ENCODE results near the gene MBP. TPM values are rescaled to one million over a fixed set of nuclear protein-coding genes. Genes with fewer than 3 reads are reported as not detected.

Gene MBP
- total and polyA plus RNA-seq, 2 of the 4 experiments (the other 2 are of a cell fraction) = 0.72 to 0.90 TPM

DNA sequence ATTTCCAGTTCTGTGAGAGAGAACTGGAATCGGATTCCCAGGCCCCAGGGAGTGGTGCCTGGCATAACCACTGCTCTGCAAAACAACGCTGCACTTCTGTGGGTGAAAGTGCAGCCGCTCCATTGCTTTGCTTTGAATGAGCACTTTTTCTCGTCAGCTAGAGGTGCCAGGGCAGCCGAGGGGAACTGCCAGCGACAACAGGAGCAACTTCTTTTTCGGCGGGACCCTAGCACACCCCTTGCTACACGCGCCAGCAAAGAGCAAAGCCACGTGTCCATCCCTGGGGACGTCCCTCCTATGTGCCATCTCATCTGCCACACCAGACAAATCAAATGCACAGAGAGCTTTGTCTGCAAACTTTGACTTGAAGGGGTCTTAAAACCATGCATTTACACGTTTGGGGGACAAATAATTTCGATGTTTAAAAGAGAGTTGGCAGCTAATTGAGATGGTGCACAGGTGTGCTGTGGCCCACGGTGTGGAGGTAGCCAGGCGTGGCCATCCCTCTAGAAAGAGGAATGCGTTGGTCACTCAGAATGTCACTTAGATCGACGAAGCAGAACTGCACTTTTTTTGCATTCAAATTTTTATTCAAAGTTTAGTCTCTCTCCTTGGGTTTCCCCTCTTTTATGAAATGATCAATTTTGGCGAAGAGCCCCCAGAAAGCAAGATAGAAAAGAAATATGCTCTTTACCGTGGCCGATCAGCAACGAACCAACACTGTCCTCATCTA lies 151.8 kb downstream of the MBP start (continued):
- TF ChIP-seq, protein P1, sequence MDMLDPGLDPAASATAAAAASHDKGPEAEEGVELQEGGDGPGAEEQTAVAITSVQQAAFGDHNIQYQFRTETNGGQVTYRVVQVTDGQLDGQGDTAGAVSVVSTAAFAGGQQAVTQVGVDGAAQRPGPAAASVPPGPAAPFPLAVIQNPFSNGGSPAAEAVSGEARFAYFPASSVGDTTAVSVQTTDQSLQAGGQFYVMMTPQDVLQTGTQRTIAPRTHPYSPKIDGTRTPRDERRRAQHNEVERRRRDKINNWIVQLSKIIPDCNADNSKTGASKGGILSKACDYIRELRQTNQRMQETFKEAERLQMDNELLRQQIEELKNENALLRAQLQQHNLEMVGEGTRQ (IDR thresholded peaks at IDR 0.05; ENCODE audit: low read depth, low read length) = no peak

- Histone ChIP-seq H2BK120ac (ENCODE audit: low read depth, low read length) (no peak overlapping the region), H3K14ac (replicated peaks; ENCODE audit: low read depth, low read length) (no peak overlapping the region), H3K27ac (ENCODE audit: insufficient read depth, low read length) (no peak overlapping the region), H3K4me1 (ENCODE audit: control insufficient read depth, insufficient read depth, low read length) (no peaks in the 10 kb centered on the region; the same call in 1 of the 2 replicates), H3K36me3 (ENCODE audit: control insufficient read depth, insufficient read depth, low read length) (no peaks in the 10 kb centered on the region; the same call in 1 of the 2 replicates), H2BK15ac (ENCODE audit: low read depth, low read length) (no peak overlapping the region), H3K4ac (ENCODE audit: low read depth, low read length) (no peak overlapping the region), H3K23ac (ENCODE audit: low read depth, low read length) (no peak overlapping the region), H3K79me1 (ENCODE audit: low read depth in 1 of 2, low read length in 2 of 2) (no peaks in the 10 kb centered on the region), H3K9me1 (ENCODE audit: insufficient read depth, low read length) (no peaks in the 10 kb centered on the region), H3K27me3 (ENCODE audit: control insufficient read depth, insufficient read depth, low read length) (no peaks in the 10 kb centered on the region), H2AK9ac (replicated peaks; ENCODE audit: low read depth, low read length, poor library complexity) (no peak overlapping the region), H3K4me2 (ENCODE audit: low read depth, low read length) (no peak overlapping the region), H2BK5ac (ENCODE audit: low read depth, low read length, poor library complexity, severe bottlenecking) (no peak overlapping the region), H2AFZ (replicated peaks; ENCODE audit: low read length, poor library complexity) (no peak overlapping the region), H3K9me3 (ENCODE audit: control insufficient read depth, insufficient read depth, low read length) (no peaks in the 10 kb centered on the region), H3K9ac (ENCODE audit: low read depth, low read length) (no peak overlapping the region), H3K56ac (ENCODE audit: extremely low read depth, insufficient read depth, low read length) (no peak overlapping the region), H4K91ac (ENCODE audit: insufficient read depth, low read depth, low read length) (no peak overlapping the region), H2AK5ac (ENCODE audit: low read depth, low read length) (no peak overlapping the region), H4K5ac (ENCODE audit: low read depth, low read length) (no peak overlapping the region), H4K8ac (ENCODE audit: low read depth in 2 of 2, low read length in 2 of 2) (no peak overlapping the region), H3K18ac (ENCODE audit: low read depth, low read length) (no peak overlapping the region), H3K4me3 (ENCODE audit: insufficient read depth, low read depth, low read length) (no peak overlapping the region), H2BK20ac (ENCODE audit: low read depth, low read length) (no peak overlapping the region), H4K20me1 (ENCODE audit: insufficient read depth, low read length) (no peaks in the 10 kb centered on the region)
- dilution Hi-C loops (cut with HindIII; ENCODE audit: low sequenced_read_pairs, unreplicated experiment) (no loop called here), in situ Hi-C loops (cut with MboI; ENCODE audit: low sequenced_read_pairs) (loop anchor here (10.0 kb wide), 1 partner anchor 175 kb away; no protein-coding TSS in a partner anchor), intact Hi-C loops (cut with micrococcal nuclease) (no loop called here)
- POLR2A ChIA-PET (ENCODE audit: unreplicated experiment) = no interaction called here
- 74% methylated on average over 10 of the region's 17 CpGs; no CpG with 5 or more reads in 1 of the 2 experiments for WGBS, 2 experiments (ENCODE audit: extremely low coverage in 2 of 2, insufficient read length in 1 of 2)
- no TSS peak for BruUV-seq (replicated peaks)
- CTCF ChIA-PET = no interaction called here
- TF ChIP-seq RFX5 (IDR thresholded peaks at IDR 0.05; ENCODE audit: low read depth, low read length) = no peak
- no peak for TF ChIP-seq FOS (IDR thresholded peaks at IDR 0.05; ENCODE audit: low read depth, low read length)
- no peak for TF ChIP-seq POLR2A (IDR thresholded peaks at IDR 0.05; ENCODE audit: low read depth, low read length)
- TF ChIP-seq RCOR1 (IDR thresholded peaks at IDR 0.05; ENCODE audit: insufficient replicate concordance, low read length) = no peak
- TF ChIP-seq RAD21 (IDR thresholded peaks at IDR 0.05; ENCODE audit: low read length) = no peak
- no peak for TF ChIP-seq BHLHE40 (IDR thresholded peaks at IDR 0.05; ENCODE audit: low read depth, low read length)
- DNase-seq (no peak), ATAC-seq (ENCODE audit: low read depth) (no peak)
Observed at GRCh38 chr18:76979906-76980305, 152.7 kb downstream of the MBP start.

Measured in IMR-90 (cell line).